ENCODE measurements around the gene PARVA.

The PARVA gene

GRCh38 chr11:12455938-12456337, 78.6 kb downstream of the PARVA start:
- in situ Hi-C loops (cut with MboI; ENCODE audit: low sequenced_read_pairs), result no loop called here

- in situ Hi-C loops (cut with MboI; ENCODE audit: low sequenced_read_pairs), result no loop called here
Measured at GRCh38 chr11:12456651-12457579, 79.5 kb downstream of the PARVA start.

- in situ Hi-C loops (cut with MboI; ENCODE audit: low sequenced_read_pairs), result no loop called here
Measured at GRCh38 chr11:12458042-12458441, 80.7 kb downstream of the PARVA start.

DNA sequence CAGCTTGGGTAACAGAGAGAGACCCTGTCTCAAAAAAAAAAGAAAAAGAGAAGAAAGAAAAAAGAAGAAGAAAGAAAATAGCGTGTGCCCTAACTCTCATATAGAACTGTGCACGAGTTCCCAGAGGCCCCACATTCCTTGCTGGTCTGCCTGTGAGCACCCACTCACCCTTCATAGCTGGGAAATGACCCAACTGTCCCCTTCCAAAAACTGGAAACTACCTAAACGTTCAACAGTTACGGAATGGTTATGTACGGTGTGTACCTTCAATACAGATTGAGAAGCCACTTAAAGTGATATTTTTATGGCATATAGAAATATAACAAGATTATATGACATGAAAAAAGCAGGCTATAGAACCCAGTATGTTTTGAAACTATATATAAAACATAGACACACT, 82.0 kb downstream of the PARVA start:
- in situ Hi-C loops (cut with MboI; ENCODE audit: low sequenced_read_pairs), result no loop called here

- in situ Hi-C loops (cut with MboI; ENCODE audit: low sequenced_read_pairs), result no loop called here
Measured at GRCh38 chr11:12459865-12460444, 82.6 kb downstream of the PARVA start.

GRCh38 chr11:12460466-12460865, 83.1 kb downstream of the PARVA start:
- in situ Hi-C loops (cut with MboI; ENCODE audit: low sequenced_read_pairs), result no loop called here

GRCh38 chr11:12461516-12461915, 84.1 kb downstream of the PARVA start:
- in situ Hi-C loops (cut with MboI; ENCODE audit: low sequenced_read_pairs), result no loop called here

DNA sequence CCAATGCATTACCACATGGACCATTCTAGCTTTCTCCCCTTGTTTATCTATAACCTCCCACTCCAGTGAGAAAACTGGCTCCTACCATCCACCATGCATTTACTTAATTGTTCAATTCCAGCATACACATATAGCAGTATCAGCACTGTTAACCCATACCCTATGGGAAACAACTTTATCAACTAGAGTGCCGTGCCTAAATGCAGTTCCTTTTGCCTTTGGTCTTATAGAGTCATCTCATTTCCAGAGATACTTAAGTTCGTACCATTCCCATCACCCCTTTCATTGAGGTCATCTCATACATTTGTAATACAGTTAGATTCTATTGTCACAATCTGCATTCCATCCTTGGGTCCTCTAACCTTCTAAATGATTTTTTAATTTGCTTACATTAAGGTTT, 86.9 kb downstream of the PARVA start:
- in situ Hi-C loops (cut with MboI; ENCODE audit: low sequenced_read_pairs), result no loop called here

DNA sequence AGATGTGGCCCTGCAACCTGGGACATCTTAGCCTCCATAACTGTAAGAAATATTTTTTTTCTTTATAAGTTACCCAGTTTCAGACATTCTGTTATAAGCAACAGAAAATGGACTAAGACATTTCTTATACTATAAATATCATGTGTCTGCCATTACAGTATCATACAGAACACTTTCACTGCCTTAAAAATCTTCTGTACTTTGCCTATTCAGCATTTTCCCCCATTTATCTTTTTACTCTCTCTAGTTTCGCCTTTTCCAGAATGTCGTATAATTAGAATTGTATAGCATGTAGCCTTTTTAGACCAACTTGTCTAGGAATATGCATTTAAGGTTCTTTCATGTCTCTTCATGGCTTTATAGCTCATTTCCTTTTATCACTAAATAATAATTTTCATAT, 88.0 kb downstream of the PARVA start:
- in situ Hi-C loops (cut with MboI; ENCODE audit: low sequenced_read_pairs), result no loop called here

DNA sequence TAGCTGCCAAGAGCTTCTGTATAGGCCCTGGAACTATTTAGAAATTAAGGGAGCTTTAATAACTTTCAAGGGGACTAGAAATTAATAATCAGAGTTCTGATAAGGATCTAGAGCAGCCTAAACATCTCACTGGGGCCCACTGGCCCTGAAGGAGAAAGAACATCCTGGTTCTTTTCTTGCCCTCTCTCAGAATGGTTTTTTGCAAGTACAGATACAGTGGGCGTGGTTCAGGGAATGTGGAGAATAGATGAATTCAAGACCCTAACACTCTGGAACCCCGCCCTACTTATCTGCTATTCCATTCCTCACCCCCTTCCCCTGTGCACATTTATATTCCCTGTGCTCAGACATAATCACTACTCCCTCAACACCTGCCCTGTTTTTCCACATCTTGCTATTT, 90.2 kb downstream of the PARVA start:
- in situ Hi-C loops (cut with MboI; ENCODE audit: low sequenced_read_pairs), result no loop called here

DNA sequence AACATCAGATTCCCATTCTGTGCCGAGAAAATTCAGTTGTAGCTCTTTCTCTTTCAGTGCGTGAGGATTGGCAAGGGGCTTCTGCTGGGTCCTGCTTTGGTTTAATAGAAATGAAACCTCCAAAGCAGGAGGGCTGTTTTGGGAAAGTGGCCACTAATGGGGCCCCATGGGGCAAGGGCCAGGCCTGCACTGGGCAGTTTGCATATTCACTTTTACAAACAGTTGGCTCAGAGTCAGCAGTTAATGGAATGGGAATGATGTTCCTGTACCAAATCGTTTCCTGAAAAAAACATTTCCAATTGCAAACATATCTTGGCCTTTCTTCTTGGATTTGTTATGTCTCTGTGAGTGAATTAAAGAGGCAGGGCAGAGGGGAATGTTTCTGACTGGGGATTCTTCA, 92.1 kb downstream of the PARVA start:
- in situ Hi-C loops (cut with MboI; ENCODE audit: low sequenced_read_pairs), result no loop called here

DNA sequence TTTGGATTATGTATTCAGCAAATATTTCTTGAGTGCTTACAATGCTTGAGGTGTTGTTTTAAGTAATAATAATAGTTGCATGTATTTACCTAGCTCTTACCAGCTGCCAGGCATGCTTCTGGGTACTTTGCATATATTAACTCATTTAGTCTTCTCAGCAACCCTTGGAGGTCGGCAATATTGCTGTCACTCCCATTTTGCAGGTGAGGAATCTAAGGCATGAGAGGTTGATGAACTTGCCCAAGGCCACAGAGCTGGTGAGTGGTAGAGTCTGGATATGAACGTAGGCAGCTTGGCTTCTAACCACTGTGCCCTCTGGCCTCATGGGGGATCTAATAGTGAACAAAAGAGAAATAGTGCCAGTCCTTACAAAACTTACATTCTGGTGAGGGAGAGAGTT, 92.9 kb downstream of the PARVA start:
- in situ Hi-C loops (cut with MboI; ENCODE audit: low sequenced_read_pairs), result no loop called here

- in situ Hi-C loops (cut with MboI; ENCODE audit: low sequenced_read_pairs), result no loop called here
Measured at GRCh38 chr11:12472401-12473005, 95.1 kb downstream of the PARVA start.

DNA sequence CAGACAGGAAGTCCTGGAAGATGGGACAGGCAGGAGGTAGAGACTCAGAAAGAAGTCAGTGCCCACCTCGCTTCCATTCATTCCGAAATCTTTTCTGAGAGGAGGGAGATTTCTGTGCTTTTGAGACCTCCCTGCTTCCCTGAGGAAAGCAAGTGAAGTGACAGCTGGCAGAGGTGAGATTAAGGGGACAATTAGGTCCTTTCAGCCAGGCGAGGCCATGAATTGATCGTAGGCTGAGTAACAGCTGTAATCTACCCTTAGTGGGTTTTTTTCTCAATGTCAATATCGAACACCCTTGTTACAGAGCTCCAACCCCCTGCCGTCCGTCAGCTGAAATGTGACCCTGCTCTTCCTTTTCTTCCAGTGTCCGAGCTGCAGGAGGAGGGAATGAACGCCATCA, 96.0 kb downstream of the PARVA start:
- in situ Hi-C loops (cut with MboI; ENCODE audit: low sequenced_read_pairs), result no loop called here

- in situ Hi-C loops (cut with MboI; ENCODE audit: low sequenced_read_pairs), result no loop called here
Measured at GRCh38 chr11:12474871-12475270, 97.5 kb downstream of the PARVA start.

- in situ Hi-C loops (cut with MboI; ENCODE audit: low sequenced_read_pairs), result no loop called here
Measured at GRCh38 chr11:12478743-12479142, 101.4 kb downstream of the PARVA start.

- in situ Hi-C loops (cut with MboI; ENCODE audit: low sequenced_read_pairs), result no loop called here
Measured at GRCh38 chr11:12480401-12480800, 103.0 kb downstream of the PARVA start.

GRCh38 chr11:12482839-12483238, 105.5 kb downstream of the PARVA start:
- in situ Hi-C loops (cut with MboI; ENCODE audit: low sequenced_read_pairs), result no loop called here

- in situ Hi-C loops (cut with MboI; ENCODE audit: low sequenced_read_pairs), result no loop called here
Measured at GRCh38 chr11:12483604-12484003, 106.2 kb downstream of the PARVA start.

- in situ Hi-C loops (cut with MboI; ENCODE audit: low sequenced_read_pairs), result no loop called here
Measured at GRCh38 chr11:12485328-12485727, 108.0 kb downstream of the PARVA start.

GRCh38 chr11:12489246-12489772, 111.9 kb downstream of the PARVA start:
- in situ Hi-C loops (cut with MboI; ENCODE audit: low sequenced_read_pairs), result no loop called here

GRCh38 chr11:12494699-12495098, 117.3 kb downstream of the PARVA start:
- in situ Hi-C loops (cut with MboI; ENCODE audit: low sequenced_read_pairs), result no loop called here

Measured in hTERT RPE-1 (cell line).